ENCODE results near the gene DNAAF1. TPM values are rescaled to one million over a fixed set of nuclear protein-coding genes. Genes with fewer than 3 reads are reported as not detected.

DNAAF1 gene
- total RNA-seq (2022) = not detected in 2 replicates
- Bru-seq, nascent RNA = percentile 4 among the genes with signal in this experiment
- percentile 3 among the genes with signal in this experiment for BruChase-seq, experiment 1, labeled RNA remaining after a 6-hour chase
- BruChase-seq, experiment 2, labeled RNA remaining after a 2-hour chase = not detected
- long read RNA-seq = 0 reads

GRCh38 chr16:84144859-84145639 lies at the start of gene DNAAF1, which contains the start of gene HSDL1:
Gene DNAAF1 (plus strand): TSS chr16:84145308. CDS start chr16:84145441, 133 bp downstream.
Gene HSDL1 (minus strand): TSS chr16:84145177. CDS start chr16:84131321, 13,856 bp downstream.
- DNase-seq (ENCODE audit: unreplicated experiment) = peak; percentile 81
- intact Hi-C loops (cut with micrococcal nuclease) = no loop called here
- TF ChIP-seq CTCF (IDR thresholded peaks at IDR 0.05; ENCODE audit: unreplicated experiment) = no peak
- Mint-ChIP-seq H3K27ac (ENCODE audit: low read depth, unreplicated experiment) (peak within 1 kb of the TSS; percentile 76), H3K4me3 (ENCODE audit: unreplicated experiment) (peak within 1 kb of the TSS; percentile 88), H3K27me3 (ENCODE audit: insufficient read depth, unreplicated experiment) (no peaks in the 10 kb centered on the region), H3K4me1 (ENCODE audit: insufficient read depth, unreplicated experiment) (peaks cover under 1% of the 10 kb centered on the region), H3K9me3 (ENCODE audit: unreplicated experiment) (no peaks in the 10 kb centered on the region), H3K36me3 (ENCODE audit: insufficient read depth, unreplicated experiment) (peaks cover 4% of the 10 kb centered on the region)
- BruUV-seq (replicated peaks) = no TSS peak
- CTCF ChIA-PET = interaction anchor here (0.6 to 1.0 kb wide), 3 partner anchors 13 to 58 kb away, joined by 3 to 7 read pairs (median 3); no protein-coding TSS in a partner anchor
- POLR2A ChIA-PET = interaction anchor here (0.6 to 2.6 kb wide), 7 partner anchors 8 to 41 kb away, joined by 3 to 24 read pairs (median 3); partner anchors contain the start of genes MBTPS1 and TAF1C

- intact Hi-C loops (cut with micrococcal nuclease) = no loop called here
Measured at GRCh38 chr16:84095466-84095865, 49.6 kb upstream of the DNAAF1 start.

GRCh38 chr16:84096447-84097005 lies 48.6 kb upstream of the DNAAF1 start:
- POLR2A ChIA-PET = interaction anchor here (0.6 to 2.1 kb wide), 4 partner anchors 9 to 169 kb away, joined by 3 to 15 read pairs (median 3); partner anchors contain the start of gene MBTPS1
- Mint-ChIP-seq H3K4me3 (ENCODE audit: unreplicated experiment) (no peak overlapping the region), H3K36me3 (ENCODE audit: insufficient read depth, unreplicated experiment) (peaks cover 87% of the 10 kb centered on the region), H3K27ac (ENCODE audit: low read depth, unreplicated experiment) (no peak overlapping the region), H3K9me3 (ENCODE audit: unreplicated experiment) (no peaks in the 10 kb centered on the region), H3K4me1 (ENCODE audit: insufficient read depth, unreplicated experiment) (no peaks in the 10 kb centered on the region), H3K27me3 (ENCODE audit: insufficient read depth, unreplicated experiment) (no peaks in the 10 kb centered on the region)
- intact Hi-C loops (cut with micrococcal nuclease) = no loop called here
- no peak for TF ChIP-seq CTCF (IDR thresholded peaks at IDR 0.05; ENCODE audit: unreplicated experiment)
- CTCF ChIA-PET = interaction anchor here (0.7 to 2.4 kb wide), 5 partner anchors 10 to 35 kb away, joined by 3 to 12 read pairs (median 4); no protein-coding TSS in a partner anchor
- no peak for DNase-seq (ENCODE audit: unreplicated experiment)
- no TSS peak for BruUV-seq (replicated peaks)

More at GRCh38 chr16:84095466-84095865, 49.6 kb upstream of the DNAAF1 start:
- BruUV-seq (replicated peaks) = no TSS peak
- POLR2A ChIA-PET = no interaction called here
- CTCF ChIA-PET = interaction anchor here (0.7 to 0.8 kb wide), 2 partner anchors 11 to 29 kb away, joined by 3 read pairs; no protein-coding TSS in a partner anchor
- Mint-ChIP-seq H3K27me3 (ENCODE audit: insufficient read depth, unreplicated experiment) (no peaks in the 10 kb centered on the region), H3K4me1 (ENCODE audit: insufficient read depth, unreplicated experiment) (no peaks in the 10 kb centered on the region), H3K4me3 (ENCODE audit: unreplicated experiment) (no peak overlapping the region), H3K9me3 (ENCODE audit: unreplicated experiment) (no peaks in the 10 kb centered on the region), H3K36me3 (ENCODE audit: insufficient read depth, unreplicated experiment) (peaks cover 93% of the 10 kb centered on the region), H3K27ac (ENCODE audit: low read depth, unreplicated experiment) (peak overlapping the region; percentile 13)
- TF ChIP-seq CTCF (IDR thresholded peaks at IDR 0.05; ENCODE audit: unreplicated experiment) = no peak
- DNase-seq (ENCODE audit: unreplicated experiment) = no peak

Data from MCF 10A (cell line).